HG03439 (cell line): ENCODE data around the gene SLCO2B1.

Experiments used
- ATAC-seq: cut with Tn5 transposase; IDR thresholded peaks from one replicate; pipeline ENCODE4 v1.9.1; 2021; ENCODE audit warnings: mild to moderate bottlenecking, moderate library complexity; ENCODE audit not compliant: unreplicated experiment

Gene SLCO2B1

GRCh38 chr11:75191330-75191717 lies 40.4 kb downstream of the SLCO2B1 start:
- ATAC-seq, result no peak

GRCh38 chr11:75193271-75193670 lies 42.4 kb downstream of the SLCO2B1 start:
- ATAC-seq, result no peak

GRCh38 chr11:75193711-75194110 lies 42.8 kb downstream of the SLCO2B1 start:
- no peak for ATAC-seq

GRCh38 chr11:75194147-75194546 lies 43.2 kb downstream of the SLCO2B1 start:
- no peak for ATAC-seq

- ATAC-seq, result no peak
Measured at GRCh38 chr11:75195167-75195962, 44.5 kb downstream of the SLCO2B1 start.

GRCh38 chr11:75196426-75196825 lies 45.5 kb downstream of the SLCO2B1 start:
- no peak for ATAC-seq

GRCh38 chr11:75197512-75198277 lies 46.8 kb downstream of the SLCO2B1 start:
- no peak for ATAC-seq

GRCh38 chr11:75198278-75198973 lies 47.5 kb downstream of the SLCO2B1 start:
- no peak for ATAC-seq

- ATAC-seq, result no peak
Measured at GRCh38 chr11:75199412-75199955, 48.6 kb downstream of the SLCO2B1 start.

GRCh38 chr11:75200051-75200450 lies 49.1 kb downstream of the SLCO2B1 start:
- ATAC-seq, result no peak

GRCh38 chr11:75200531-75200930 lies 49.6 kb downstream of the SLCO2B1 start:
- ATAC-seq, result no peak

GRCh38 chr11:75201771-75202170 lies 50.9 kb downstream of the SLCO2B1 start:
- ATAC-seq, result no peak

- no peak for ATAC-seq
Measured at GRCh38 chr11:75202195-75202594, 51.3 kb downstream of the SLCO2B1 start.

- ATAC-seq, result no peak
Measured at GRCh38 chr11:75203138-75203537, 52.2 kb downstream of the SLCO2B1 start.

- ATAC-seq, result no peak
Measured at GRCh38 chr11:75203641-75204011, 52.7 kb downstream of the SLCO2B1 start.

- no peak for ATAC-seq
Measured at GRCh38 chr11:75204012-75204674, 53.2 kb downstream of the SLCO2B1 start.

GRCh38 chr11:75204685-75205563 lies 54.0 kb downstream of the SLCO2B1 start:
- ATAC-seq, result no peak

GRCh38 chr11:75205564-75206020 lies 54.7 kb downstream of the SLCO2B1 start:
- ATAC-seq, result no peak

- ATAC-seq, result no peak
Measured at GRCh38 chr11:75208446-75208845, 57.5 kb downstream of the SLCO2B1 start.

- ATAC-seq, result no peak
Measured at GRCh38 chr11:75212411-75212810, 61.5 kb downstream of the SLCO2B1 start.
